Central memory CD8-positive, alpha-beta T cell (primary cell): ENCODE measurements around the gene CD101.
"Not testable (repeated sequence)": the region's sequence is repeated elsewhere in the genome, so short reads cannot be mapped to it uniquely, and the experiment has no call there.

Experiments
- ATAC-seq: fragments of 150-1000 bp; cut with Tn5 transposase; replicated peaks from 2 replicates; pipeline ENCODE4 v1.10.0; 2022; ENCODE audit warnings: mild to moderate bottlenecking, moderate FRiP score, moderate number of reproducible peaks; ENCODE audit not compliant: poor library complexity, severe bottlenecking; ENCODE audit errors: extremely low read depth
- DNase-seq, 2 donors: peaks; one replicate each; pipeline ENCODE4 v3.0.0; 2021; ENCODE audit warnings: low spot score in 2 of 2
- H3K27ac Mint-ChIP-seq: one replicate; pipeline ENCODE4 v1.8.0; 2022; ENCODE audit warnings: low read depth, mild to moderate bottlenecking, moderate library complexity, mixed read lengths
- H3K27me3 Mint-ChIP-seq: one replicate; pipeline ENCODE4 v1.8.0; 2022; ENCODE audit warnings: mixed read lengths
- H3K36me3 Mint-ChIP-seq: one replicate; pipeline ENCODE4 v1.8.0; 2022; ENCODE audit warnings: mild to moderate bottlenecking, moderate library complexity, mixed read lengths; ENCODE audit not compliant: insufficient read depth
- H3K4me1 Mint-ChIP-seq: one replicate; pipeline ENCODE4 v1.8.0; 2022; ENCODE audit warnings: mixed read lengths
- H3K4me3 Mint-ChIP-seq: one replicate; pipeline ENCODE4 v1.8.0; 2022; ENCODE audit warnings: mild to moderate bottlenecking, moderate library complexity, mixed read lengths
- H3K9me3 Mint-ChIP-seq: one replicate; pipeline ENCODE4 v1.8.0; 2022; ENCODE audit warnings: mixed read lengths

CD101 gene

GRCh38 chr1:116971258-116971860 is 30.2 kb upstream of the CD101 start:
- DNase-seq (no peak), ATAC-seq (no peak)
- Mint-ChIP-seq H3K27ac (no peak overlapping the region), H3K27me3 (peaks cover 23% of the 10 kb centered on the region), H3K9me3 (no peaks in the 10 kb centered on the region), H3K4me1 (no peaks in the 10 kb centered on the region), H3K4me3 (no peak overlapping the region), H3K36me3 (no peaks in the 10 kb centered on the region)

- Mint-ChIP-seq H3K27ac (no peak overlapping the region), H3K27me3 (peaks cover 31% of the 10 kb centered on the region), H3K36me3 (no peaks in the 10 kb centered on the region), H3K4me3 (no peak overlapping the region), H3K4me1 (no peaks in the 10 kb centered on the region), H3K9me3 (no peaks in the 10 kb centered on the region)
- no peak for ATAC-seq
- DNase-seq = no peak
Measured at GRCh38 chr1:116971965-116972673, 29.4 kb upstream of the CD101 start.

- Mint-ChIP-seq H3K9me3 (no peaks in the 10 kb centered on the region), H3K36me3 (no peaks in the 10 kb centered on the region), H3K4me3 (no peak overlapping the region), H3K27ac (no peak overlapping the region), H3K27me3 (peaks cover 36% of the 10 kb centered on the region), H3K4me1 (no peaks in the 10 kb centered on the region)
- no peak for ATAC-seq
- no peak for DNase-seq
Measured at GRCh38 chr1:116972674-116973030, 28.9 kb upstream of the CD101 start.

- not testable (repeated sequence) for H3K4me1 Mint-ChIP-seq, ATAC-seq, H3K9me3 Mint-ChIP-seq, H3K4me3 Mint-ChIP-seq, H3K27ac Mint-ChIP-seq, DNase-seq, H3K36me3 Mint-ChIP-seq
- H3K27me3 Mint-ChIP-seq = peaks cover 26% of the 10 kb centered on the region
Measured at GRCh38 chr1:116980309-116980708, 21.3 kb upstream of the CD101 start.

GRCh38 chr1:116981521-116982037 is 20.0 kb upstream of the CD101 start:
- H3K36me3 Mint-ChIP-seq = peaks cover 1% of the 10 kb centered on the region
- DNase-seq = no peak
- ATAC-seq = no peak
- H3K4me1 Mint-ChIP-seq = peaks cover 2% of the 10 kb centered on the region
- no peak overlapping the region for H3K4me3 Mint-ChIP-seq
- H3K27me3 Mint-ChIP-seq = peaks cover 13% of the 10 kb centered on the region
- no peaks in the 10 kb centered on the region for H3K9me3 Mint-ChIP-seq
- no peak overlapping the region for H3K27ac Mint-ChIP-seq

- no peak for ATAC-seq
- H3K27ac Mint-ChIP-seq = no peak overlapping the region
- H3K4me3 Mint-ChIP-seq = no peak overlapping the region
- H3K9me3 Mint-ChIP-seq = no peaks in the 10 kb centered on the region
- H3K4me1 Mint-ChIP-seq = peaks cover 10% of the 10 kb centered on the region
- peaks cover 1% of the 10 kb centered on the region for H3K36me3 Mint-ChIP-seq
- DNase-seq = no peak
- peaks cover 4% of the 10 kb centered on the region for H3K27me3 Mint-ChIP-seq
Measured at GRCh38 chr1:116982319-116983004, 19.1 kb upstream of the CD101 start.

GRCh38 chr1:116983112-116983511 is 18.4 kb upstream of the CD101 start:
- DNase-seq (no peak), ATAC-seq (no peak)
- Mint-ChIP-seq H3K9me3 (no peaks in the 10 kb centered on the region), H3K36me3 (peaks cover 1% of the 10 kb centered on the region), H3K4me3 (no peak overlapping the region), H3K4me1 (peaks cover 10% of the 10 kb centered on the region), H3K27me3 (no peaks in the 10 kb centered on the region), H3K27ac (no peak overlapping the region)

GRCh38 chr1:116983678-116984077 is 17.9 kb upstream of the CD101 start:
- Mint-ChIP-seq H3K9me3 (no peaks in the 10 kb centered on the region), H3K4me3 (no peak overlapping the region), H3K4me1 (peaks cover 10% of the 10 kb centered on the region), H3K27ac (no peak overlapping the region), H3K27me3 (no peaks in the 10 kb centered on the region), H3K36me3 (peaks cover 1% of the 10 kb centered on the region)
- DNase-seq (no peak), ATAC-seq (no peak)

- Mint-ChIP-seq H3K27ac (no peak overlapping the region), H3K4me3 (no peak overlapping the region), H3K27me3 (no peaks in the 10 kb centered on the region), H3K4me1 (peaks cover 10% of the 10 kb centered on the region), H3K36me3 (peaks cover 1% of the 10 kb centered on the region), H3K9me3 (no peaks in the 10 kb centered on the region)
- ATAC-seq (no peak), DNase-seq (no peak)
Measured at GRCh38 chr1:116984406-116985160, 17.0 kb upstream of the CD101 start.

GRCh38 chr1:116986421-116987255 is 14.9 kb upstream of the CD101 start:
- Mint-ChIP-seq H3K4me3 (peak overlapping the region; percentile 63), H3K27ac (peak overlapping the region; percentile 14), H3K9me3 (no peaks in the 10 kb centered on the region), H3K36me3 (peaks cover 1% of the 10 kb centered on the region), H3K27me3 (no peaks in the 10 kb centered on the region), H3K4me1 (peaks cover 13% of the 10 kb centered on the region)
- ATAC-seq (peak; percentile 25), DNase-seq (no peak)

- DNase-seq = no peak
- Mint-ChIP-seq H3K4me1 (peaks cover 17% of the 10 kb centered on the region), H3K36me3 (peaks cover 1% of the 10 kb centered on the region), H3K27ac (peak overlapping the region; percentile 14), H3K27me3 (no peaks in the 10 kb centered on the region), H3K4me3 (peak overlapping the region; percentile 63), H3K9me3 (no peaks in the 10 kb centered on the region)
- ATAC-seq = peak; percentile 83
Measured at GRCh38 chr1:116987256-116987555, 14.4 kb upstream of the CD101 start.

- no peaks in the 10 kb centered on the region for H3K9me3 Mint-ChIP-seq
- no peak overlapping the region for H3K27ac Mint-ChIP-seq
- ATAC-seq = no peak
- no peaks in the 10 kb centered on the region for H3K27me3 Mint-ChIP-seq
- peaks cover 17% of the 10 kb centered on the region for H3K4me1 Mint-ChIP-seq
- H3K36me3 Mint-ChIP-seq = peaks cover 1% of the 10 kb centered on the region
- DNase-seq = no peak
- H3K4me3 Mint-ChIP-seq = no peak overlapping the region
Measured at GRCh38 chr1:116988248-116988647, 13.3 kb upstream of the CD101 start.
